ENCODE measurements around the gene RPS6KA5.
"Not testable (repeated sequence)": the region's sequence is repeated elsewhere in the genome, so short reads cannot be mapped to it uniquely, and the experiment has no call there.

The RPS6KA5 gene

GRCh38 chr14:90858511-90858910 lies 201.9 kb downstream of the RPS6KA5 start:
- no peak for FAIRE-seq

GRCh38 chr14:90857866-90858265 lies 202.6 kb downstream of the RPS6KA5 start:
- FAIRE-seq = no peak

GRCh38 chr14:90856115-90856514 lies 204.3 kb downstream of the RPS6KA5 start:
- FAIRE-seq = not testable (repeated sequence)

- no peak for FAIRE-seq
These were observed 207.3 kb downstream of the RPS6KA5 start for GRCh38 chr14:90853116-90853515.

GRCh38 chr14:90851327-90852036 lies 209.0 kb downstream of the RPS6KA5 start:
- FAIRE-seq = no peak

- no peak for FAIRE-seq
These were observed 210.0 kb downstream of the RPS6KA5 start for GRCh38 chr14:90850487-90850886.

GRCh38 chr14:90849787-90850444 lies 210.5 kb downstream of the RPS6KA5 start:
- FAIRE-seq = no peak

GRCh38 chr14:90848944-90849731 lies 211.3 kb downstream of the RPS6KA5 start:
- no peak for FAIRE-seq

GRCh38 chr14:90846511-90846910 lies 213.9 kb downstream of the RPS6KA5 start:
- FAIRE-seq = no peak

- FAIRE-seq = no peak
These were observed 216.1 kb downstream of the RPS6KA5 start for GRCh38 chr14:90844321-90844720.

- FAIRE-seq = no peak
These were observed 217.7 kb downstream of the RPS6KA5 start for GRCh38 chr14:90842726-90843125.

- FAIRE-seq = not testable (repeated sequence)
These were observed 219.8 kb downstream of the RPS6KA5 start for GRCh38 chr14:90840667-90841066.

- FAIRE-seq = no peak
These were observed 220.6 kb downstream of the RPS6KA5 start for GRCh38 chr14:90839889-90840266.

- no peak for FAIRE-seq
These were observed 221.2 kb downstream of the RPS6KA5 start for GRCh38 chr14:90839024-90839888.

- not testable (repeated sequence) for FAIRE-seq
These were observed 221.9 kb downstream of the RPS6KA5 start for GRCh38 chr14:90838531-90838930.

GRCh38 chr14:90837355-90837754 lies 223.1 kb downstream of the RPS6KA5 start:
- no peak for FAIRE-seq

- no peak for FAIRE-seq
These were observed 223.8 kb downstream of the RPS6KA5 start for GRCh38 chr14:90836692-90837063.

- no peak for FAIRE-seq
These were observed 228.6 kb downstream of the RPS6KA5 start for GRCh38 chr14:90831821-90832220.

GRCh38 chr14:90830931-90831701 lies 229.3 kb downstream of the RPS6KA5 start:
- no peak for FAIRE-seq

- no peak for FAIRE-seq
These were observed 230.8 kb downstream of the RPS6KA5 start for GRCh38 chr14:90829677-90830076.

- no peak for FAIRE-seq
These were observed 231.6 kb downstream of the RPS6KA5 start for GRCh38 chr14:90828642-90829487.
